ENCODE results near the gene RAB5A. TPM values are rescaled to one million over a fixed set of nuclear protein-coding genes. Genes with fewer than 3 reads are reported as not detected.

RAB5A gene
- total and polyA plus RNA-seq, 10 of the 15 experiments (the other 5 are each of a cell fraction or from before 2014, with no cell fraction given) = 15.8 to 44.3 (median 29.1) TPM

- no peak for TF ChIP-seq MTA2 (IDR thresholded peaks at IDR 0.05; ENCODE audit: low read depth)
- TF ChIP-seq MYB (IDR thresholded peaks at IDR 0.05; ENCODE audit: borderline replicate concordance, low read depth, low read length) = no peak
- peak; percentile 93; the same call in 1 of the 2 replicates for TF ChIP-seq NBN (IDR thresholded peaks at IDR 0.05)
- TF ChIP-seq BHLHE40 (IDR thresholded peaks at IDR 0.05; ENCODE audit: borderline replicate concordance in 1 of 2, low read depth in 2 of 2, low read length in 1 of 2) = peak; percentile 84 to 95
- TF ChIP-seq USF1 (IDR thresholded peaks at IDR 0.05; ENCODE audit: borderline replicate concordance, extremely low read length, insufficient read depth, low read depth, low read length) = peak; percentile 95
- TF ChIP-seq JUND (IDR thresholded peaks at IDR 0.05; ENCODE audit: low read depth, low read length) = no peak
- TF ChIP-seq REST (IDR thresholded peaks at IDR 0.05; ENCODE audit: low read depth, low read length) = no peak
- TF ChIP-seq NFXL1 (IDR thresholded peaks at IDR 0.05; ENCODE audit: borderline replicate concordance) = 0 out of 2 replicates have a peak, but pooled peaks have one; percentile 19
- TF ChIP-seq HSF1 (IDR thresholded peaks at IDR 0.05; ENCODE audit: low read depth, low read length) = no peak
- no peak for TF ChIP-seq MTA3 (IDR thresholded peaks at IDR 0.05; ENCODE audit: borderline replicate concordance, low read length)
- no peak for TF ChIP-seq NR2C1 (IDR thresholded peaks at IDR 0.05)
- peak; percentile 55 to 56 for TF ChIP-seq EGR1 (IDR thresholded peaks at IDR 0.05; ENCODE audit: borderline replicate concordance in 1 of 2, low read depth in 2 of 2, low read length in 2 of 2)
- TF ChIP-seq CBX5 (IDR thresholded peaks at IDR 0.05; ENCODE audit: low read depth) = peak; percentile 27
- TF ChIP-seq E2F8 (IDR thresholded peaks at IDR 0.05; ENCODE audit: low read depth, partially characterized antibody) = no peak
- peak; percentile 60 for TF ChIP-seq SMAD5 (IDR thresholded peaks at IDR 0.05; ENCODE audit: low read depth)
- no peak for TF ChIP-seq CBFB (IDR thresholded peaks at IDR 0.05; ENCODE audit: low read depth)
- TF ChIP-seq ZSCAN29 (IDR thresholded peaks at IDR 0.05) = 0 out of 2 replicates have a peak, but pooled peaks have one; percentile 60
- no peak for TF ChIP-seq EZH2 (IDR thresholded peaks at IDR 0.05; ENCODE audit: borderline replicate concordance, control insufficient read depth, low read depth, low read length)
- TF ChIP-seq POLR2A (IDR thresholded peaks at IDR 0.05; ENCODE audit: low read depth, low read length) = peak; percentile 90
- no peak for TF ChIP-seq KDM1A (IDR thresholded peaks at IDR 0.05; ENCODE audit: borderline replicate concordance)
- TF ChIP-seq PML (IDR thresholded peaks at IDR 0.05; ENCODE audit: low read length) = peak; percentile 88
- 0 out of 2 replicates have a peak, but pooled peaks have one; percentile 14 for TF ChIP-seq STAT1 (conservative IDR thresholded peaks at IDR 0.05)
Measured at GRCh38 chr3:19946832-19947548, at the start of gene RAB5A (continued).
